GM19328 (cell line): ENCODE results near the gene MAP2K3.
"Not testable (repeated sequence)": the region's sequence is repeated elsewhere in the genome, so short reads cannot be mapped to it uniquely, and the experiment has no call there.

Experiments used
- ATAC-seq: cut with Tn5 transposase; IDR thresholded peaks from one replicate; pipeline ENCODE4 v1.9.1; 2021; ENCODE audit warnings: mild to moderate bottlenecking, moderate library complexity; ENCODE audit not compliant: unreplicated experiment

The MAP2K3 gene

DNA sequence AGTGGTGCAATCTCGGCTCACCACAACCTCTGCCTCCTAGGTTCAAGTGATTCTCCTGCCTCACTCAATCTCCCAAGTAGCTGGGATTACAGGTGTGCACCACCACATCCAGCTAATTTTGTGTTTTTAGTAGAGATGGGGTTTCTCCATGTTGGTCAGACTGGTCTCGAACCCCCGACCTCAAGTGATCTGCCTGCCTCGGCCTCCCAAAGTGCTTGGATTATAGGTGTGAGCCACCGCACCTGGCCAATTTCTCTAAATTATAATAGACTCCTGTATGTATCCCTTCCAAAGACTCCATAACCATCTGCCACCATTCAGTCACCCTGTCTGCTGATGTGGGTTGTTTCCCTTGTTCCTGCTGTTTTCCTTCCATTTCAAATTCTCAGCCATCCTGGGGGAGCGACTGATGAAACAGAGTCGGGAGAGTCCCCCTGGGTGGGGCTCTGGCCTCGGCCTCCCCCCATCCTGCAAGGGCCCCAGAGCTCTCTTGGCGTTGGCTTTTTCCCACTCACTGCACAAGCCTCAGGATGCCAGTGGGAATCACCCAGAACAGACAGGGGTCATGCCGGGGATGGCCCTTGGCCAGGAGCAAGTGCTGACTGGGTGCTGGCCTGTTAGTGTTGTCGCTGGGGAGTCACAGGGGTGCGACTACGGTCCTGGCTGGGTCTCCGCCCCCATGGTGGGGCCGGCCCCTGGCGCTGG is 25.7 kb downstream of the MAP2K3 start:
- ATAC-seq = not testable (repeated sequence)

DNA sequence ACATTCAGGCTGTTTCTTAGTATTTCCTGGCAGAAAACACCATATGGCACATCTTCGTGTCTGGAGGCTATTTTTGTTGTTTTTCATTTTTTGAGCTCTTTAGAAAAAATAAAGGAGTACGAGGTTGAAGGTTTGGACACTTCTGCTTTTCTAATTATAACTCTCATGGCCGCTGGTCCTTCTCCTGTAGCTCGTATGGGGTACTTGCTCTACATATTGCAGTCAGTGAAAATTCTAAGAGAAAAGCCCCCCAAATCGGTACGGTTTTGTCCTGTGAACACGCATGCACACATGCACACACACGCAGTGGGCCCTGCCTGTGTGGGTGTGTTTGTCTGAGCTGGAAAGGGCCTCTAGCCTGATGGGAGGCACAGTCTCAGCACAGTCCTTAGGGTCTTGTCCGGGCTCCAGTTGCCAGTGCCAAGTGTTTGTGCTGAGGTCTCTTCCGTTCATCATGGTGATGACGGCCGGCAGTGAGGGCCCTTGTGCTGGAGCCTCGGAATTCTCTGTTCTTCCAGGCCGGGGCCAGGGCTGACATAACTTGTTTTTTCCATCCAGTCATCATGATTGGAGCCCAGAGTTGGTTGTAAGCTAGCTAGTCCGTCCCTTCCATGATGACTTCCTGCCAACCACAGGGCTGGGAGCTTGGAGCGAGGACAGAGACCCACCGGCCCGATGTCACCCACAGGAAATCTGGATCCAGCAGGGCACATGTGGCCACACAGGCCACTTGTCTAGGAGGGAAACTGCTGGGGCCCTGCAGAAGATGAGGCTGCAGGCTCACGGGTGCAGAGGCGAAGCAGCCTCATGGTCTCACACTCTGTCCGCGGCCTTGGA is 26.5 kb downstream of the MAP2K3 start:
- not testable (repeated sequence) for ATAC-seq

GRCh38 chr17:21313320-21313719 is 28.8 kb downstream of the MAP2K3 start:
- no peak for ATAC-seq

DNA sequence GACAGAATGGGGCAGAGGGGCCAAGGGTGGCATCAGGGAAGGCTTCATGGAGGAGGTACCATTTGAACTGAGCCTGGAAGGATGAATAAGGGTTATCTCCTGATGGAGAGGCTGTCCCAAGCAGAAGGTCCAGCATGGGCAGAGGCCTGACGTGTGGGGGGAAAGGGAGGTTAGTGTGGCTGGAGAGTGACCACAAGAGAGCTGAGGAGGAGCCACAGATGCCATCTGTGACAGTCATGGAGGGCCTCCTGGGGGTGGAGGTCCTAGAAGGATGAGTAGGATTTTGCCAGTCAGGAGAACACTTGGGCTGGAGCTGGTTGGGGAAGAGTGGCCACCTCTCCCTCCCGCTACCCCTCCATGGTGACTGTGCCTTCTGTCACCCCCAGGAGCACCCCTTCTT is 29.2 kb downstream of the MAP2K3 start:
- not testable (repeated sequence) for ATAC-seq

- not testable (repeated sequence) for ATAC-seq
Observed at GRCh38 chr17:21314261-21314664, 29.8 kb downstream of the MAP2K3 start.

DNA sequence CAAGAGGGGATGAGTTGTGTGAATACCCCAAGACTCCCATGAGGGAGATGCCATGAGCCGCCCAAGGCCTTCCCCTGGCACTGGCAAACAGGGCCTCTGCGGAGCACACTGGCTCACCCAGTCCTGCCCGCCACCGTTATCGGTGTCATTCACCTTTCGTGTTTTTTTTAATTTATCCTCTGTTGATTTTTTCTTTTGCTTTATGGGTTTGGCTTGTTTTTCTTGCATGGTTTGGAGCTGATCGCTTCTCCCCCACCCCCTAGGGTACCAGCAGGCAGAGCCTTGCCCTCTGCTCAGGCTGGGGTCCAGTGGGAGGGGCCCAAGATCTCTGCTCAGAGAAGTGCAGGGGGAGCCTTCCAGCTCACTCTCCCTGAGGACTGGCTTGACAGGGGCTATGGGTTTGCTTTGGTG is 30.2 kb downstream of the MAP2K3 start:
- ATAC-seq = not testable (repeated sequence)

GRCh38 chr17:21315246-21316000 is 30.9 kb downstream of the MAP2K3 start:
- not testable (repeated sequence) for ATAC-seq

- not testable (repeated sequence) for ATAC-seq
Observed at GRCh38 chr17:21316212-21316886, 31.8 kb downstream of the MAP2K3 start.

- ATAC-seq = not testable (repeated sequence)
Observed at GRCh38 chr17:21316887-21317500, 32.5 kb downstream of the MAP2K3 start.

DNA sequence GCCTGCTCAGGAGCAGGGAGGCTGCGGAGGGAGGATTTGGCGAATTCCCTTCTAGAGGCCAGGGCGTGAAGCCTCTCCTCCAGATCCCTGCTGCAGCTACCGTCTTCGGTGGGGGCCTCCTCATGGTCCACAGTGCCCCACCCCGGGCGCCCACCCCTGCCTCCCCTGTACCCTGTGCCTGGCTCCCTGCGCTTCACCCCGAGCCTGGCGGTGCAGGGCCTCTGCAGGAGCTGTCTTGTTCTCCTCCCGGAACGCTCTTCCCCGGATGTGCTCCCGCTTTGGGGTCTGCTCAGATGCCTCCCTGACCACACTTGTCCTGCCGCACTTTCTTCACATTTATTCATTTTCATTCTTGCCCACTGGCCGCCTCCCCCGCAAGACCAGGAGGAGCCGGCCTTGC is 33.3 kb downstream of the MAP2K3 start:
- not testable (repeated sequence) for ATAC-seq

DNA sequence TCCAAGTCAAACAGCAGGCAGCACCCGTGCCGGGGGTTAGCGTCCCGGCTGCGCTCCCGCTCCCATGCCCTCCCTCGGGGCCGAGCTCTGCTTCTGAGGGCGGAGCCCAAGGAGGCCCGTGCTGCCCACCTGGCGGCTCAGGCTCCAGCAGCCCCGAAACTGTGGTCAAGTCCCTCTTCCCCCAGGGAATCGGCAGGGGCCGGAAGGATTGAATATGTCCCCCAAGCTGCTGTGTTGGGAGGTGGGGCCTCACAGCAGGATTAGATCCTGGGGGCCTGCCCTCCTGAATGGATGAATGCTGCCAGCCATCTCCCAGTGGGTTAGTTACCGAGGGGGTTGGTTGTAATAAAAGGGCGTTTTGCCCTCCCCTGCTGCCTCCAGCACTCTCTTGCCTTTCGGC is 33.9 kb downstream of the MAP2K3 start:
- ATAC-seq = no peak

GRCh38 chr17:21318856-21319255 is 34.3 kb downstream of the MAP2K3 start:
- ATAC-seq = not testable (repeated sequence)

DNA sequence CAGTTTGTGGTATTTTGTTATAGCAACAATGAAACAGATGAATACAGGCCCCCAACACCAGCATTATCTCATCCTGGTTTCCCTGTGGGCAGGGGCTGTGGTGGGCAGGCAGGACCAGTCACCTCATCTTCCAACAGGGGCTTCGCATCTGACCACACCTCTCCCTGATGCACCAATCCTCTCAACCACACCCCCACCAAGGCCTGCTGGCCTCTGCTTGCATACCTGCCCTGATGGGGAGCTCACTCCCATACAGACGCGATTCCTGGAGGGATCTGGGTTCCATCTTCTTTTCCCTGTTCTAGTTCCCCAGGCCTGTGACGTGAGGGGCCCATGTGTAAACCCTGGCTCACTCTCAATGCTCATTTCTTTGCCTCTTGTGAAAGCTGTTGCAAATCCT is 34.7 kb downstream of the MAP2K3 start:
- ATAC-seq = not testable (repeated sequence)

GRCh38 chr17:21319686-21320375 is 35.3 kb downstream of the MAP2K3 start:
- not testable (repeated sequence) for ATAC-seq

DNA sequence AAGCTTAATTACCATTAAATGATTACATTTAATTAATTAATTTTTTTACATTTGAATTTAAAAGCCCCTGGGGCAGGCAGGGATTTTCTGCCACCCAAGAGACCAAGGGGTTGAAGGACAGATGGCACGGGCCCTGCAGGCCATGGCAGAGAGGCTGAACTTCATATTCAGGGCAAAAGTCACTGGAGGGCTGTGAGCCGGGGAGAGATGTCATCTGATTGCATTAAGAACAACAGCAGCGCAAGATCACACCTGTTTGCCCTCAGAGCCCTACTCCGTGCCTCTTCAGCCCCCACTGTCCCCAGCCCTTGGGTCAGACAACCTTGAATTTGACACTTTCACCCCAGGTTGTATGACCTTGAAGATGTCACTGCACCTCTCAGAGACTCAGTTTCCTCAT is 35.9 kb downstream of the MAP2K3 start:
- ATAC-seq = not testable (repeated sequence)

DNA sequence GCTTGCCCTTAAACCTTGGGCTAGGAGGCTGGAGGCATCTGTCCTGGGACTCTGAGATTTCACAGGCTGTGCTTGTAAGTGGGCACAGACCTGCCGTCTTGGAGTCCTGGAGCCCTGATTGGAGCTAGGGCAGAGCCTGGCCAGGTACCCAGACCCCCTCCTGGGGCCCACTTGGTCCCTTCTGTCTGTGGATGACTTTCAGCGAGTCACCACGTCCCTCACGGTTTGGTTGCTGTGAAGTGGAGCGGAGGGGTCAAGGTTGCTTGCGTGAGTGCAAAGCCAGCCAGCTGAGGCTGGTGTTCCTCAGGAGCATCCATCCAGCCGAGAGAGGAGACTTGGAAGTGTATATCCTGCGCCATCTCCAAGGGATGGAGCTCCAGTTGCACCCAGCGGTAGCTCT is 36.5 kb downstream of the MAP2K3 start:
- not testable (repeated sequence) for ATAC-seq

DNA sequence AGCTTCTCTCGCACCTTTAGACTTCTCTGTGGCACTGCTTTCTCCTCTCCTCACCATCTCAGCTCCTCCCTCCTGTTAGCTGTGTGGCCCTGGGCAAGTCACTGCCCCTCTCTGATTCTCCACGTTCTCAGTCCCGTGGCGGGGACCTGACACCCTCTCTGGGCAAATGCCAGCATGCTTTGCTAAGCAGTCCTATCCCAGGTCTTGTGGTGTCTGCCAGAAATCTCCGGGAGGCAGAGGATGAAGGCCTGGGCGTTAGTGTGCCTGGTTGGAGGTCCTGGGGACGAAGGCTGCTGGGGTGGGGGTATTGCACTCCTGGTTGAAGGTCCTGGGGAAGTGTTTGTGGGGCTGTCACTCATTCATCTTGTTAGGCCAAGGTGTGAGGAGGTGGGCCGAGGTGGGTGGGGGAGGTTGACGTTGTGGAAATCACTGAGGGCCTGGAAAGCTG is 37.3 kb downstream of the MAP2K3 start:
- ATAC-seq = not testable (repeated sequence)

GRCh38 chr17:21323257-21324111 is 39.0 kb downstream of the MAP2K3 start:
- ATAC-seq = not testable (repeated sequence)

DNA sequence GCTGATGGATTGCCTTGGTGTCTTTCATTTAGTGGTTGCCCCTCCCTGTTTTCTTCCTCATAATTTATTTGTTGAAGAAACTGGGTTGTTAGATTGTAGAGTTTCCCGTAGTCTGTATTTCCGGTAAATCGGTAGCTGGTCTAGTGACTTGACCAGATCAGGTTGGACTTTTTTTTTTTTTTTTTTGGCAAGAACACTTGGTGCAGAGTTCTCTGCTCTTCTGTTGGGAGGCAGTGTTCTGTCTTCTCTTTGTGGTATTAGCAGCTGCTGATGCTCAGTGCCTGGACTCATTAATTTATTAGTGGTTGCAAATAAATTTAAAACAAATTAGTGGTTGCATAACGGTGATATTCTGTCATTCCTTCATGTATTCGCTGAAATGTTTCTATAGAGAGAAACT is 40.2 kb downstream of the MAP2K3 start:
- not testable (repeated sequence) for ATAC-seq
